ENCODE data around the gene UNC5C.

UNC5C gene

GRCh38 chr4:95466791-95467190, 82.0 kb downstream of the UNC5C start:
- DNase-seq (ENCODE audit: low spot score) = no peak

DNA sequence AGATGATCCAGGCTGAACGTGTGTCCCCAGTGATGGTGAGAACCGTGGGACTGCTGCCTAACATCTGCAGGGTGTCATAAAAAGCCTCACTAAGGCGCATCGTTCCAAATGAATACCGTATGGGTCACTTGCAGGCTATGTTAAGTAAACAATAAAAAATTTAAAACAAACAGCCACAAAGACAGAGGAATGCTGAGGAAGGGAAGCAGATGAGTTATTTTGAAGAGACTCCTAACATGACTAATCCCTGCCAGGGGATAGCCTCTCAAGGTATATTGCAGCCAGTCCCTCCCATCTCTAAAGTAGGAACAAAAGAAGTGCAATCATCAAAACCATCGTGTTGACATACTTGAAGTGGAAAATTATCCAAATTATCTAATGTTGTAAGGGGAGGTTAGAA, 83.8 kb downstream of the UNC5C start:
- no peak for DNase-seq (ENCODE audit: low spot score)

DNA sequence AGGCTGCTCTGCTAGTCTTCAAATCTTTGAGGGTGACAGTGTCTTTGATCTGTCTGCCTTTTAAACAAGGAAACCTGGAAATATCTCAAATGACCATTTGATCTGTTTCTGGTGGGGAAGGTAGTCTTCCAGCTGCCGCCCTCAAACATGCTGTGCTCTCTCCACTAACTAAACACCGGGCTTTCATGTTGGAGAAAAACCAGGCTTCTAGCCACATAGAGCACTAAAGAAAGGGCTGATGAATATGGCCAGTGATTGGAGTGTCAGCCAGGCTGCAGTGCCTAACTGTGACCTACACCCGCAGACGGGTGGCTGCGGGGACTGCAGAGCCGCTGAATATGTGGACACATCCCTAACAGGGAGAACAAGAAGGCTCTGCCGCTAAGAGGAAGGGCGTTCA, 85.9 kb downstream of the UNC5C start:
- no peak for DNase-seq (ENCODE audit: low spot score)

DNA sequence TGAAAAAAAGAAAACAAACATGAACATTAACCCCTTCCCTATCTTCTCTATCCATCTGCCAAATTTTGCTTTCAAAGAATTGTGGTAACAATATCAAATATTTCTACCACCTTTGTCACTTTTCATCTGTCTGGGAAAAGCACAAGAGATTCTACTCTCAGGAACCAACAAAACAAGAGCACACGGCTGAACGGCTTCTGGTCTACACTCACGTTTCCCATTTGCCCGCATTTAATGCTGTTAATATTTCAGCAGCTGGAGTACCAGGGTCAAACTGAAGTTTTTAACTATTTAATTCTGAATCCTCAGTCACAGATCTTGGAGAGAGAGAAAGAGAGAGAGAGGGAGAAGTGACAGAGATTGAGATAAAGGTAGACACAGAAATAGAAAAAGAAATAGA, 91.4 kb downstream of the UNC5C start:
- DNase-seq (ENCODE audit: low spot score) = no peak

DNA sequence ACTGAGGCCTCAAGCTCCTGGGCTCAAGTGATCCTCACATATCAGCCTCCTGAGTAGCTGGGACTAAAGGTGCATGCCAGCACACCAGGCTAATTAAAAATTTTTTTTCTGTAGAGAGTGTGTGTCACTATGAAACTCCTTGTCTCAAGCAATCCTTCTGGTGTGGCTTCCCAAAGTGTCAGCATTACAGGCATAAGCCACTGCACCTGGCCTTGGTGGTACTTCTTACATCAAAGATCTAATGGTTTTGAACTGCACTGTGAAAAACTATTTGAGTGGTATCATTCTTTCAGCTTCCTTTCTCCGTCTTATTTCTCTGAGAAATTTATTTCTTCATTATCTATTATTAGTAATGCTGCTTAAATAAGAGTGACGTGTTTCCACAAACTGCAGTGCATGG, 98.5 kb downstream of the UNC5C start:
- no peak for DNase-seq (ENCODE audit: low spot score)

DNA sequence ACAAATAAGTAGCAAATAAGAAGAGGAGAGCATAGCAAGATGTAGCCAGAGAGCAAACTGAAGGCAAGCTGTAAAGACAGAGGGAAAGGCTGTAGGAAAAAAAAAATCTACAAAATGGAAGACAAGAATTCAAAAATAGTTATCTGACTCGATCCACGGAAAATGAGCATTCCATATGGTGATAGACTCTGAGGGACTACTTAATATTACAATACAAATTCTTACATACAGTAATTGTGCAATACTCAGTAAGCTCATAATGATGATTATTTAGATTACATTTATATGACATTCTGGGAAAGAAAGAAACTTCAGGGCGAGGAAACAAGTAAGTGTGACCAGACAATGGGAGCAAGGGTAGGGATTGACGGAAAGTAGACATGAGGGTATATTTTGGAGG, 102.6 kb downstream of the UNC5C start:
- no peak for DNase-seq (ENCODE audit: low spot score)

GRCh38 chr4:95445251-95445650, 103.5 kb downstream of the UNC5C start:
- DNase-seq (ENCODE audit: low spot score) = no peak

- DNase-seq (ENCODE audit: low spot score) = no peak
Observed at GRCh38 chr4:95444812-95445211, 104.0 kb downstream of the UNC5C start.

DNA sequence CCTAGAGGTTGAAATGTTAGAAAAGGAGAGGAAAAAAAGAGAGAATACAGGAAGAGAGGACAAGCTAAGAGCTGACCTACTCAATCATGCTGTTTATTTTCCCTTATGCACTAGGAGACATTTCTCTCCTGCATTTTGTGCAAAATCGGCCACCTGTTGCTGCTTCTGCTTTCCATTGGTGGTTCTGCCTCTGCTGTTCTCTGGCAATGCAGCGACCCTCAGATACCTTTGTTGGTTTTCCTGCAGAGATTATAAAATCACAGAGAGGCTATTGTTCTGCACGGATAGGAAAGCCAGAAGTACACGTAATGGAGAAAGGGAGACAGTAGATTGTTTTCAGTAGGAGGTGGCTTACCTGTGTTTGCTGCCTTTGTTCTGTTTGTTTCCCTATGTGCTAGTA, 108.9 kb downstream of the UNC5C start:
- DNase-seq (ENCODE audit: low spot score) = no peak

- DNase-seq (ENCODE audit: low spot score) = no peak
Observed at GRCh38 chr4:95439071-95439470, 109.7 kb downstream of the UNC5C start.

DNA sequence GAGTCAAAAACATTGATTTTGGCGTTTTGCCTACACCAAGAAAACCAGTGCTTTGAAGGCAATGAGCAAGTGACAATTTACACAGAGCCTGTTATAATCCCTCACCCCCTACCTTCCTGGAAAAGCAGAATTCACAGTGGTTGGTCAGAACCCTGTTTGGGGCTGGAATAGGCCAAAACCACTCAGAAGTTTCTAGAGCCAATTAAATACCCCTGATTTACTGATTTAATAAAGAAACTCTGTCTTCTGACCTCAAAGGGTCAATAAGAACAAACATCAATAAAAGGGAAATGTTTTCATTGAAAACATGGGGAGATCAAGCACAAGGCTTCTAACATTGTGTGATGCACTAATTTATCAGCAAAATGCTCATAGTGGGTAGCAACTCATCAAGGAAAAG, 116.3 kb downstream of the UNC5C start:
- DNase-seq (ENCODE audit: low spot score) = no peak

DNA sequence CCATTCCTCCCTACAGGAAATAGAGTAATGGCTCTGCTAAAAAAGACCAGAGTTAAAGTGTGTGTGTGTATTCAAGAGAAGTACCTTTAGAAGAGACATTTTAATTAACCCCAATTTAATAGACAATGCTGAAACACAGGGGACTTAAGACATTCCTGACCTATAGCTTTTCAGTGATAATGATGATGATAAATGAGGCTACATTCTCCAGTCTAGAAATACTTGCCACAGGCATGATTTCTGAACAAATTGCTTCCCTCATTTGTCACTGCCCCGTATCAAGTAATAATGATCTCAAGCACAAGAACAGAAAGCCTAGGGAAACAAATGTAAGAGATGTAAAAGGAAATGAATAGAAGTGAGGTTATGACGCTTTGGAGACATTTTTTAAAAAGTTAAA, 117.1 kb downstream of the UNC5C start:
- no peak for DNase-seq (ENCODE audit: low spot score)

- DNase-seq (ENCODE audit: low spot score) = no peak
Observed at GRCh38 chr4:95429416-95429815, 119.4 kb downstream of the UNC5C start.

DNA sequence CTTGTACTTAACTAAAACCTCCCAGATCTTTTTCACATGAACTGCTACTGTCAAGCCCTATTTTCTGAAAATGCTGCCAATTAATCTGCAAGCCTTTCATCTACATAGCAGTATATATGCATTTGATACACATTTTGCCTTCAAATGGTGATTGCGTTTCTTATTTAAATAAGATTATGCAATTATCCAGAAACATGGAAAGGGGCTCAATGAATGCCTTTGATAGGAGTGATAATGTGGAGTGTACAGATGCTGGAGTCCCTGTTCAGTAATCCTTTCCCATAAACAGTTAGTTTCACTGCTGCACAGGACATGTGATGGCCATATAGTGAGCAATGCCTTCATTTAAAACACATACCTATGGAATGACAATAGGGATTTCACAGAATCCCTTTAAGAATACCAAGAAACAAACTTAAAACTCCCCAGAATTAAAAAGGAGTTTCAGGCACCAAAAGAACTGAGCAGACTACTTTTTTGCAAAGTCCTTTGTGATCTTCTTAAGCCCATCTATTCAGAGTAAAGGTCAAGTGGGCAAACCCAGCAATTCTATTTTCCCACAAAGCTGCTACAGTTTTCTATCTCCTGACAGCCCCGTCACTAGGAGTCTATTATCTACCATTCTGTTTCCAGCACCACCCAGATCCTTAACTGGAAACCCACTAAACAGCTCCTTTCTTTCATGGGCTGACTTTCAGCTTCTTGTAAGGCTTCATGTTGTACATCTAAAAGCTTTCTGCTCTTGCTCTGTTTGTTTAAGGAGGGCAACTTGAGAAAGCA, 120.3 kb downstream of the UNC5C start:
- no peak for DNase-seq (ENCODE audit: low spot score)

DNA sequence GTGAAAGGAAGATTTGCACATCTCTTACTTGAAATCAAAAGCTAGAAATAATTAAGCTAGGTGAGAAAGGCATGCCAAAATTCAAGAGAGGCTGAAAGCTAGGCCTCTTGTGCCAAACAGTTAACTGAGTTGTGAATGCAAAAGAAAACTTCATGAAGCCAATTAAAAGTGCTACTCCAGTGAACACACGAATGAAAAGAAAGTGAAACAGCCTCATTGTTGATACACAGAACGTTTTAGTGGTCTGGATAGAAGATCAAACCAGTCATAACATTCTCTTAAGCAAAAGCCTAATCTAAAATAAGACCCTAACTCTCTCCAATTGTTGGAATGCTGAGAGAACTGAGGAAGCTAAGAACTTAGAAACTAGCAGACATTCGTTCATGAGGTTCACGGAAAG, 122.3 kb downstream of the UNC5C start:
- no peak for DNase-seq (ENCODE audit: low spot score)

GRCh38 chr4:95422436-95422835, 126.3 kb downstream of the UNC5C start:
- no peak for DNase-seq (ENCODE audit: low spot score)

GRCh38 chr4:95421869-95422268, 126.9 kb downstream of the UNC5C start:
- DNase-seq (ENCODE audit: low spot score) = no peak

GRCh38 chr4:95417531-95417930, 131.2 kb downstream of the UNC5C start:
- no peak for DNase-seq (ENCODE audit: low spot score)

DNA sequence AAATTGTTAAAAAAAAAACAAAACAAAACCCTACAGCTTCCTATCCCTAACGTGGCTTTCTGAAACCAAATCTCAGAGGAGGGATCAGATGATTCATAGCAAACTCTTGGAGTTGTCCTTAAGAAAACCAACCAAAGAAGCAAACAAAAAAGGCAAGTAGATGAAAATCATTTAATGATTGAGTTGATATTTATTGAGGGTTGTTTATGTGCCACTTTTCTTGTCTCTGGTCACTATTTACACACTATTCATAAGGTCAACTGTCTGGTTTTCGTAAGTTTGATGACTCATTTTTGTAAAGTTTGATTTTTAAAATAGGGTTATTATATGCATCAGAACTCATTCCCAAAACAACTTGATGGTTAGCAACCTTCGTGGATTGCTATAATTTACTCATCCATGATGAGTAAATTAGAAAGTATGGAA, 133.4 kb downstream of the UNC5C start:
- DNase-seq (ENCODE audit: low spot score) = no peak

DNA sequence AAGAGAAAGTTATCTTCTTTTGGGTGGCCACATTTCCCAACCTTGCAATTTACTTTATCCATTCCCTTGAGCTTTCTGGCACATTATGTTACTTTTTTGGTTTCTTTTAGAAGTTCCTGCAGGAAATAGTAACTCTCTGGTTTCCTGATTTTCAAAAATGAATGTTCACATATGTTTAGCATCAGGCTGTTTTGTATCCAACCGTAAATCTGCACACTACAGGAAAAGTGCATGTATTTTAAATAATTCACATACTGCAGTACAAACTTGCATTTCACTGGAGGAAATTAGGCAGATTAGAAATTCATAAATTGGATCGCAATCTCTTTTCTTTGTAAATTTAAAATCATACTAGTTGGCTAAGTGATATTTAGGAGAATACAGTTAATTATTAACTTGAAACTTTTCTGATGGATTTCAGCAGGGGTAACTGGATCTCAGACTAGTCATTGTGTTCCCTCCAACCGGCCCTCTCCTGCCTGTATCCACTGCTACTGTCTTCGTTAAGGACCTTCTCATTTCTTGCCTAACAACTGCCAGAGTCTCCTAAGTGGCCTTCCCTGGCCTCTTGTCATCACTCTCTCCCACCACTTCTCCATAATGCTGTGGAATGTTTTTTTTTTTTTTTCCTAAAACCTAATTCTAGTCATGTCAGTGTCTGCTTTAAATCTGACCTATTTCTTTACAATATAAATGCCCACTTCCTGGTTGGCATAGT, 137.2 kb downstream of the UNC5C start:
- DNase-seq (ENCODE audit: low spot score) = no peak

- DNase-seq (ENCODE audit: low spot score) = peak; percentile 90
Observed at GRCh38 chr4:95410387-95410977, 138.3 kb downstream of the UNC5C start.

- DNase-seq (ENCODE audit: low spot score) = no peak
Observed at GRCh38 chr4:95409750-95410149, 139.0 kb downstream of the UNC5C start.

- DNase-seq (ENCODE audit: low spot score) = no peak
Observed at GRCh38 chr4:95409127-95409526, 139.6 kb downstream of the UNC5C start.

Measured in COLO829 (cell line).